ENCODE data around the gene CMC2.

The CMC2 gene

GRCh38 chr16:81040131-81040530 lies 33.4 kb upstream of the CMC2 start:
- no peak for DNase-seq (ENCODE audit: low spot score)
- Histone ChIP-seq H3K9me3 (ENCODE audit: severe bottlenecking) (no peaks in the 10 kb centered on the region), H3K27ac (ENCODE audit: poor library complexity, severe bottlenecking) (no peak overlapping the region), H3K36me3 (ENCODE audit: low read depth) (peaks cover 70% of the 10 kb centered on the region), H3K27me3 (ENCODE audit: insufficient read depth, poor library complexity, severe bottlenecking) (no peaks in the 10 kb centered on the region), H3K4me3 (ENCODE audit: severe bottlenecking) (no peak overlapping the region), H3K4me1 (ENCODE audit: insufficient read depth, poor library complexity, severe bottlenecking) (peaks cover 3% of the 10 kb centered on the region)
- no peak for ATAC-seq (ENCODE audit: low read depth)
- no peak for TF ChIP-seq CTCF (IDR thresholded peaks at IDR 0.05; ENCODE audit: poor library complexity, severe bottlenecking)

- Histone ChIP-seq H3K4me3 (ENCODE audit: severe bottlenecking) (peak overlapping the region; percentile 81), H3K27ac (ENCODE audit: poor library complexity, severe bottlenecking) (peak overlapping the region; percentile 51), H3K9me3 (ENCODE audit: severe bottlenecking) (no peaks in the 10 kb centered on the region), H3K4me1 (ENCODE audit: insufficient read depth, poor library complexity, severe bottlenecking) (peaks cover 3% of the 10 kb centered on the region), H3K36me3 (ENCODE audit: low read depth) (peaks cover 38% of the 10 kb centered on the region), H3K27me3 (ENCODE audit: insufficient read depth, poor library complexity, severe bottlenecking) (no peaks in the 10 kb centered on the region)
- DNase-seq (ENCODE audit: low spot score) (no peak), ATAC-seq (ENCODE audit: low read depth) (peak; percentile 4; the same call in 1 of the 3 replicates)
- TF ChIP-seq CTCF (IDR thresholded peaks at IDR 0.05; ENCODE audit: poor library complexity, severe bottlenecking): no peak
These were observed 30.2 kb upstream of the CMC2 start for GRCh38 chr16:81036751-81037350.

- H3K4me1 ChIP-seq (ENCODE audit: insufficient read depth, poor library complexity, severe bottlenecking): peaks cover 3% of the 10 kb centered on the region
- peak overlapping the region; percentile 81 for H3K4me3 ChIP-seq (ENCODE audit: severe bottlenecking)
- no peaks in the 10 kb centered on the region for H3K27me3 ChIP-seq (ENCODE audit: insufficient read depth, poor library complexity, severe bottlenecking)
- DNase-seq (ENCODE audit: low spot score): no peak
- H3K9me3 ChIP-seq (ENCODE audit: severe bottlenecking): no peaks in the 10 kb centered on the region
- peak; percentile 25; the same call in 2 of the 3 replicates for ATAC-seq (ENCODE audit: low read depth)
- H3K27ac ChIP-seq (ENCODE audit: poor library complexity, severe bottlenecking): peak overlapping the region; percentile 51
- TF ChIP-seq CTCF (IDR thresholded peaks at IDR 0.05; ENCODE audit: poor library complexity, severe bottlenecking): no peak
- peaks cover 32% of the 10 kb centered on the region for H3K36me3 ChIP-seq (ENCODE audit: low read depth)
These were observed 29.5 kb upstream of the CMC2 start for GRCh38 chr16:81035975-81036750.

- H3K4me3 ChIP-seq (ENCODE audit: severe bottlenecking): peak within 1 kb of the TSS; percentile 81
- peak within 1 kb of the TSS; percentile 51 for H3K27ac ChIP-seq (ENCODE audit: poor library complexity, severe bottlenecking)
- ATAC-seq (ENCODE audit: low read depth) (peak; percentile 96), DNase-seq (ENCODE audit: low spot score) (peak; percentile 78)
- TF ChIP-seq CTCF (IDR thresholded peaks at IDR 0.05; ENCODE audit: poor library complexity, severe bottlenecking): peak; percentile 99
- H3K4me1 ChIP-seq (ENCODE audit: insufficient read depth, poor library complexity, severe bottlenecking): peaks cover 3% of the 10 kb centered on the region
- no peaks in the 10 kb centered on the region for H3K9me3 ChIP-seq (ENCODE audit: severe bottlenecking)
- no peaks in the 10 kb centered on the region for H3K27me3 ChIP-seq (ENCODE audit: insufficient read depth, poor library complexity, severe bottlenecking)
- H3K36me3 ChIP-seq (ENCODE audit: low read depth): peaks cover 30% of the 10 kb centered on the region
These were observed 28.8 kb upstream of the CMC2 start, which contains the start of gene ATMIN for GRCh38 chr16:81035398-81035974. TSS of gene ATMIN (plus strand) at chr16:81035842. CDS start at chr16:81035871, 29 bp downstream.
